ENCODE data around the gene AFF1. TPM values are rescaled to one million over a fixed set of nuclear protein-coding genes. Genes with fewer than 3 reads are reported as not detected.
"Not testable (repeated sequence)": the region's sequence is repeated elsewhere in the genome, so short reads cannot be mapped to it uniquely, and the experiment has no call there.

AFF1 gene
- total RNA-seq, 1 donor = 21.9 TPM

DNA sequence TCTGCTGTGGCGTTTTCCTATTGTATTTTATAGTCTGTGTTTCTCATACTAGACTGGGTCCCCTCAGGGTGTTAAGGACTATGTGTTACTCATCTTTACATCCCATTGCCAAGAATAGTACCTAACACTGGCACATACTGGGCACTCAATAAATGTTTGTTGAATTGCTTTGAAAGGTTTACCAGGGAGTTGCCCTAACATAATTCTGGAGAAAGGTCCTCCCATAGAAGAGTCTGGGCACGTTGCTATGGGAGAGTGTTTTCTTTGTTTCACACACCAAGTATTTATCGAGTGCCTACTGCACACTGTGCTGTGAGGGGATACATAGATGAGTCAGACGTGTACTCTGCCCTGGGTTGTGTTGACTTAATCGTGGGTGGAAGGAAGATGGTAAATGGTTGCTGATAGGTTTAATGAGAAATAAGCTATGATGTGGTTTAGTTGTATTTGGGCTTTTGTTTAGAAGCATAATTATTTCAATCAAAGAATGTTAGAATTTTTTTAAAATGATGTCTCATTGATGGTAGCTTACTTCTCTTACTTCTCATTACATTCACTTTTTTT lies 42.9 kb downstream of the AFF1 start:
- TF ChIP-seq, protein P1, sequence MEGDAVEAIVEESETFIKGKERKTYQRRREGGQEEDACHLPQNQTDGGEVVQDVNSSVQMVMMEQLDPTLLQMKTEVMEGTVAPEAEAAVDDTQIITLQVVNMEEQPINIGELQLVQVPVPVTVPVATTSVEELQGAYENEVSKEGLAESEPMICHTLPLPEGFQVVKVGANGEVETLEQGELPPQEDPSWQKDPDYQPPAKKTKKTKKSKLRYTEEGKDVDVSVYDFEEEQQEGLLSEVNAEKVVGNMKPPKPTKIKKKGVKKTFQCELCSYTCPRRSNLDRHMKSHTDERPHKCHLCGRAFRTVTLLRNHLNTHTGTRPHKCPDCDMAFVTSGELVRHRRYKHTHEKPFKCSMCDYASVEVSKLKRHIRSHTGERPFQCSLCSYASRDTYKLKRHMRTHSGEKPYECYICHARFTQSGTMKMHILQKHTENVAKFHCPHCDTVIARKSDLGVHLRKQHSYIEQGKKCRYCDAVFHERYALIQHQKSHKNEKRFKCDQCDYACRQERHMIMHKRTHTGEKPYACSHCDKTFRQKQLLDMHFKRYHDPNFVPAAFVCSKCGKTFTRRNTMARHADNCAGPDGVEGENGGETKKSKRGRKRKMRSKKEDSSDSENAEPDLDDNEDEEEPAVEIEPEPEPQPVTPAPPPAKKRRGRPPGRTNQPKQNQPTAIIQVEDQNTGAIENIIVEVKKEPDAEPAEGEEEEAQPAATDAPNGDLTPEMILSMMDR (IDR thresholded peaks at IDR 0.05; ENCODE audit: insufficient read depth, low read length) = no peak
- peak; percentile 35 for DNase-seq (ENCODE audit: low read depth)

GRCh38 chr4:86978709-86979108 lies 43.9 kb downstream of the AFF1 start:
- no peak for DNase-seq (ENCODE audit: low read depth)
- TF ChIP-seq, protein P1 (IDR thresholded peaks at IDR 0.05; ENCODE audit: insufficient read depth, low read length) = no peak
- no peak overlapping the region for H3K4me3 ChIP-seq (ENCODE audit: low read depth, low read length)

More for the DNA sequence above, 42.9 kb downstream of the AFF1 start:
- H3K4me3 ChIP-seq (ENCODE audit: low read depth, low read length) = no peak overlapping the region

GRCh38 chr4:86980230-86980629 lies 45.4 kb downstream of the AFF1 start:
- no peak for DNase-seq (ENCODE audit: low read depth)
- H3K4me3 ChIP-seq (ENCODE audit: low read depth, low read length) = no peak overlapping the region
- TF ChIP-seq, protein P1 (IDR thresholded peaks at IDR 0.05; ENCODE audit: insufficient read depth, low read length) = no peak

- DNase-seq (ENCODE audit: low read depth) = no peak
- TF ChIP-seq, protein P1 (IDR thresholded peaks at IDR 0.05; ENCODE audit: insufficient read depth, low read length) = no peak
- no peak overlapping the region for H3K4me3 ChIP-seq (ENCODE audit: low read depth, low read length)
These were observed 47.0 kb downstream of the AFF1 start for GRCh38 chr4:86981789-86982188.

DNA sequence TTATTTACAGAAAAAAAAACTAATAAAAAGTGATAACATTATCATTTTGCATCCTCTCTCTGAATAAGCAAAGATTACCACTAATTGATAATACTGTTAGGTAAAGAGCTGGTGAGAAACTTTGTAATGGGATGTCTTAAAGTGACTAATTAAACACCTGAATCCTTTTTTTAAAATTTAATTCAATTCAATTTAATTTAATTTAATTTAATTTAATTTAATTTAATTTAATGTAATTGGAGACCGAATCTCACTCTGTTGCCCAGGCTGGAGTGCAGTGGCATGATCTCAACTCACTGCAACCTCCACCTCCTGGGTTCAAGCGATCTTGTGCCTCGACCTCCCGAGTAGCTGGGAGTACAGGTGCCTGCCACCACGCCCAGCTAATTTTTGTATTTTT lies 51.0 kb downstream of the AFF1 start:
- not testable (repeated sequence) for DNase-seq (ENCODE audit: low read depth); H3K4me3 ChIP-seq (ENCODE audit: low read depth, low read length)

GRCh38 chr4:86989658-86990057 lies 54.8 kb downstream of the AFF1 start:
- DNase-seq (ENCODE audit: low read depth); H3K4me3 ChIP-seq (ENCODE audit: low read depth, low read length): not testable (repeated sequence)

GRCh38 chr4:86990510-86990909 lies 55.7 kb downstream of the AFF1 start:
- DNase-seq (ENCODE audit: low read depth) = no peak
- no peak overlapping the region for H3K4me3 ChIP-seq (ENCODE audit: low read depth, low read length)
- TF ChIP-seq, protein P1 (IDR thresholded peaks at IDR 0.05; ENCODE audit: insufficient read depth, low read length) = no peak

GRCh38 chr4:86991994-86992393 lies 57.2 kb downstream of the AFF1 start:
- TF ChIP-seq, protein P1 (IDR thresholded peaks at IDR 0.05; ENCODE audit: insufficient read depth, low read length) = no peak
- H3K4me3 ChIP-seq (ENCODE audit: low read depth, low read length) = no peak overlapping the region
- DNase-seq (ENCODE audit: low read depth) = no peak

Data from fibroblast of the aortic adventitia (primary cell).